Smooth muscle cell of the brain vasculature (primary cell): ENCODE results near the gene RASSF3.
"Not testable (repeated sequence)": the region's sequence is repeated elsewhere in the genome, so short reads cannot be mapped to it uniquely, and the experiment has no call there.

Experiments used
- DNase-seq: peaks from one replicate; pipeline ENCODE4 v3.0.0-alpha.2; 2012; ENCODE audit warnings: low read depth, low spot score

RASSF3 gene

GRCh38 chr12:64690236-64690635 is 79.9 kb downstream of the RASSF3 start:
- DNase-seq = not testable (repeated sequence)

- DNase-seq = no peak
Measured at GRCh38 chr12:64691227-64691794, 81.0 kb downstream of the RASSF3 start.

GRCh38 chr12:64691795-64692583 is 81.7 kb downstream of the RASSF3 start:
- no peak for DNase-seq

- no peak for DNase-seq
Measured at GRCh38 chr12:64694130-64695040, 84.1 kb downstream of the RASSF3 start.

GRCh38 chr12:64695550-64695949 is 85.3 kb downstream of the RASSF3 start:
- no peak for DNase-seq

GRCh38 chr12:64696080-64696741 is 85.9 kb downstream of the RASSF3 start:
- no peak for DNase-seq

GRCh38 chr12:64699504-64700115 is 89.3 kb downstream of the RASSF3 start:
- no peak for DNase-seq

GRCh38 chr12:64700532-64700931 is 90.2 kb downstream of the RASSF3 start:
- DNase-seq = no peak

- DNase-seq = no peak
Measured at GRCh38 chr12:64701283-64701682, 91.0 kb downstream of the RASSF3 start.

- DNase-seq = no peak
Measured at GRCh38 chr12:64706306-64706705, 96.0 kb downstream of the RASSF3 start.

GRCh38 chr12:64706857-64707256 is 96.6 kb downstream of the RASSF3 start:
- no peak for DNase-seq

GRCh38 chr12:64707362-64707761 is 97.1 kb downstream of the RASSF3 start:
- no peak for DNase-seq

GRCh38 chr12:64707926-64708325 is 97.6 kb downstream of the RASSF3 start:
- DNase-seq = no peak

- no peak for DNase-seq
Measured at GRCh38 chr12:64709429-64709828, 99.1 kb downstream of the RASSF3 start.

- no peak for DNase-seq
Measured at GRCh38 chr12:64713376-64713775, 103.1 kb downstream of the RASSF3 start.

GRCh38 chr12:64714551-64714968 is 104.3 kb downstream of the RASSF3 start:
- DNase-seq = no peak

- DNase-seq = no peak
Measured at GRCh38 chr12:64716371-64716770, 106.1 kb downstream of the RASSF3 start.

GRCh38 chr12:64716839-64717455 is 106.7 kb downstream of the RASSF3 start:
- DNase-seq = no peak

- no peak for DNase-seq
Measured at GRCh38 chr12:64718649-64719048, 108.4 kb downstream of the RASSF3 start.

- no peak for DNase-seq
Measured at GRCh38 chr12:64720884-64721283, 110.6 kb downstream of the RASSF3 start.

GRCh38 chr12:64722835-64723234 is 112.5 kb downstream of the RASSF3 start:
- DNase-seq = no peak
